ENCODE data around the gene STOX1. TPM values are rescaled to one million over a fixed set of nuclear protein-coding genes. Genes with fewer than 3 reads are reported as not detected.

The STOX1 gene
- total and polyA plus RNA-seq, 9 donors = 0.71 to 11.5 (median 1.3) TPM

- H3K4me3 ChIP-seq = no peak overlapping the region
Observed at GRCh38 chr10:68871731-68872342, 44.5 kb downstream of the STOX1 start.

GRCh38 chr10:68876246-68877138 is 49.2 kb downstream of the STOX1 start:
- Histone ChIP-seq H3K36me3 (no peaks in the 10 kb centered on the region), H3K27me3 (no peaks in the 10 kb centered on the region), H3K9me3 (no peaks in the 10 kb centered on the region), H3K4me1 (ENCODE audit: insufficient read depth) (no peaks in the 10 kb centered on the region), H3K27ac (no peak overlapping the region), H3K4me3 (no peak overlapping the region)
- intact Hi-C loops (cut with DNase I) = no loop called here
- WGBS, 3 donors = 46 to 51% (median 50%) methylated on average over 15 of the region's 15 CpGs
- TF ChIP-seq POLR2A (IDR thresholded peaks at IDR 0.05) = no peak
- TF ChIP-seq CTCF (IDR thresholded peaks at IDR 0.05) = no peak
- no peak for TF ChIP-seq EP300 (IDR thresholded peaks at IDR 0.05)
- no peak for DNase-seq

More at GRCh38 chr10:68871731-68872342, 44.5 kb downstream of the STOX1 start:
- TF ChIP-seq EP300 (IDR thresholded peaks at IDR 0.05) (no peak), CTCF (IDR thresholded peaks at IDR 0.05) (no peak), POLR2A (IDR thresholded peaks at IDR 0.05) (no peak)
- no peaks in the 10 kb centered on the region for H3K27me3 ChIP-seq
- H3K9me3 ChIP-seq = no peaks in the 10 kb centered on the region
- WGBS, 3 donors = 2 to 16% (median 7%) methylated on average over 5 of the region's 5 CpGs
- no peaks in the 10 kb centered on the region for H3K36me3 ChIP-seq
- peaks cover 9% of the 10 kb centered on the region for H3K4me1 ChIP-seq (ENCODE audit: insufficient read depth)
- intact Hi-C loops (cut with DNase I) = no loop called here
- no peak overlapping the region for H3K27ac ChIP-seq
- no peak for DNase-seq

GRCh38 chr10:68877482-68878110 is 50.3 kb downstream of the STOX1 start:
- no peak for DNase-seq
- no peak overlapping the region for H3K4me3 ChIP-seq
- TF ChIP-seq EP300 (IDR thresholded peaks at IDR 0.05) (no peak), CTCF (IDR thresholded peaks at IDR 0.05) (no peak), POLR2A (IDR thresholded peaks at IDR 0.05) (no peak)
- H3K9me3 ChIP-seq = no peaks in the 10 kb centered on the region
- H3K4me1 ChIP-seq (ENCODE audit: insufficient read depth) = no peaks in the 10 kb centered on the region
- no peaks in the 10 kb centered on the region for H3K27me3 ChIP-seq
- intact Hi-C loops (cut with DNase I) = no loop called here
- WGBS, 3 donors = 89 to 98% (median 96%) methylated on average over 1 of the region's 1 CpG
- H3K36me3 ChIP-seq = no peaks in the 10 kb centered on the region
- H3K27ac ChIP-seq = no peak overlapping the region

GRCh38 chr10:68878496-68878895 is 51.2 kb downstream of the STOX1 start:
- H3K4me1 ChIP-seq (ENCODE audit: insufficient read depth) = no peaks in the 10 kb centered on the region
- no peaks in the 10 kb centered on the region for H3K9me3 ChIP-seq
- TF ChIP-seq EP300 (IDR thresholded peaks at IDR 0.05) = no peak
- TF ChIP-seq CTCF (IDR thresholded peaks at IDR 0.05) = no peak
- no peak for TF ChIP-seq POLR2A (IDR thresholded peaks at IDR 0.05)
- H3K36me3 ChIP-seq = no peaks in the 10 kb centered on the region
- intact Hi-C loops (cut with DNase I) = no loop called here
- no peaks in the 10 kb centered on the region for H3K27me3 ChIP-seq
- DNase-seq = no peak
- H3K4me3 ChIP-seq = no peak overlapping the region
- H3K27ac ChIP-seq = no peak overlapping the region

Data from ovary (tissue), 9 donors.